ENCODE measurements around the gene CHN1. TPM values are rescaled to one million over a fixed set of nuclear protein-coding genes. Genes with fewer than 3 reads are reported as not detected.
A peak's percentile ranks its signal among the peaks of the same experiment; 100 is the strongest.

The CHN1 gene
- total RNA-seq, 1 donor from 2014 or later, result 7.8 TPM

- H3K4me1 ChIP-seq (ENCODE audit: control insufficient read depth in 3 of 3, insufficient read depth in 3 of 3, low read length in 3 of 3), result peaks cover 8 to 13% (median 9%) of the 10 kb centered on the region in 3 donors
- H3K27me3 ChIP-seq (ENCODE audit: control insufficient read depth in 3 of 3, insufficient read depth in 3 of 3, low read length in 3 of 3), result no peaks in the 10 kb centered on the region
- H3K9me3 ChIP-seq (ENCODE audit: control insufficient read depth in 3 of 3, low read length in 3 of 3), result no peaks in the 10 kb centered on the region
Measured at GRCh38 chr2:174771136-174771535, 234.0 kb downstream of the CHN1 start.

DNA sequence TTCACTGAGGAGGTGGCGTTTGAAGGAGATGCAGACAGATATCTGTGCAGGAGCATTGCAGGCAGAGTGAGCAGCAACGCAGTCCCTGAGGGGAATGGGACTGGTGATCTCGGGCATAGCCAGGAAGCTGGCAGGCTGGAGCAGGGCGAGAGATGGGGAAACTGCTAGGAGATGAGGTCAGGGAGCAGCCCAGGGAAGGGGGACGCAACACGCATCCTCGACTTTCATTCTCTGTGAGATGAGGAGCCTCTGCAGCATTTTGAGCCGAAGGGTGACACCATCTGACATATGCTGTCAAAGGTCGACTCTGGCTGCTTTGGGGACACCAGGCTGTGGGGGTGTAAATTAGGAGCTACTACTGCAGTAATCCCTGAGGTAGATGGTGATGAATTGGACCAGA, 236.6 kb downstream of the CHN1 start:
- no peak overlapping the region for H3K9ac ChIP-seq (ENCODE audit: low read depth in 1 of 3, low read length in 3 of 3)
- H3K4me1 ChIP-seq (ENCODE audit: control insufficient read depth in 3 of 3, insufficient read depth in 3 of 3, low read length in 3 of 3), result peaks cover 19 to 27% (median 19%) of the 10 kb centered on the region in 3 donors
- H3K4me3 ChIP-seq (ENCODE audit: low read length in 3 of 3), result no peak overlapping the region
- H3K27me3 ChIP-seq (ENCODE audit: control insufficient read depth in 3 of 3, insufficient read depth in 3 of 3, low read length in 3 of 3), result no peaks in the 10 kb centered on the region
- no peaks in the 10 kb centered on the region for H3K36me3 ChIP-seq (ENCODE audit: control insufficient read depth in 3 of 3, insufficient read depth in 3 of 3, low read length in 3 of 3)
- H3K27ac ChIP-seq (ENCODE audit: low read depth, low read length), result no peak overlapping the region
- no peaks in the 10 kb centered on the region for H3K9me3 ChIP-seq (ENCODE audit: control insufficient read depth in 3 of 3, low read length in 3 of 3)

More at GRCh38 chr2:174771136-174771535, 234.0 kb downstream of the CHN1 start:
- Histone ChIP-seq H3K4me3 (ENCODE audit: low read length in 3 of 3) (no peak overlapping the region), H3K27ac (ENCODE audit: low read depth, low read length) (no peak overlapping the region), H3K36me3 (ENCODE audit: control insufficient read depth in 3 of 3, insufficient read depth in 3 of 3, low read length in 3 of 3) (no peaks in the 10 kb centered on the region), H3K9ac (ENCODE audit: low read depth in 1 of 3, low read length in 3 of 3) (no peak overlapping the region)

- Histone ChIP-seq H3K4me3 (ENCODE audit: low read length in 3 of 3) (no peak overlapping the region), H3K36me3 (ENCODE audit: control insufficient read depth in 3 of 3, insufficient read depth in 3 of 3, low read length in 3 of 3) (no peaks in the 10 kb centered on the region), H3K4me1 (ENCODE audit: control insufficient read depth in 3 of 3, insufficient read depth in 3 of 3, low read length in 3 of 3) (peaks cover 19 to 33% (median 23%) of the 10 kb centered on the region in 3 donors), H3K27me3 (ENCODE audit: control insufficient read depth in 3 of 3, insufficient read depth in 3 of 3, low read length in 3 of 3) (no peaks in the 10 kb centered on the region), H3K9me3 (ENCODE audit: control insufficient read depth in 3 of 3, low read length in 3 of 3) (no peaks in the 10 kb centered on the region), H3K9ac (ENCODE audit: low read depth in 1 of 3, low read length in 3 of 3) (no peak overlapping the region), H3K27ac (ENCODE audit: low read depth, low read length) (no peak overlapping the region)
Measured at GRCh38 chr2:174766271-174766670, 238.9 kb downstream of the CHN1 start.

GRCh38 chr2:174765576-174765975, 239.6 kb downstream of the CHN1 start:
- Histone ChIP-seq H3K4me1 (ENCODE audit: control insufficient read depth in 3 of 3, insufficient read depth in 3 of 3, low read length in 3 of 3) (peaks cover 21 to 38% (median 23%) of the 10 kb centered on the region in 3 donors), H3K4me3 (ENCODE audit: low read length in 3 of 3) (no peak overlapping the region), H3K27ac (ENCODE audit: low read depth, low read length) (no peak overlapping the region), H3K9ac (ENCODE audit: low read depth in 1 of 3, low read length in 3 of 3) (no peak overlapping the region), H3K27me3 (ENCODE audit: control insufficient read depth in 3 of 3, insufficient read depth in 3 of 3, low read length in 3 of 3) (no peaks in the 10 kb centered on the region), H3K9me3 (ENCODE audit: control insufficient read depth in 3 of 3, low read length in 3 of 3) (no peaks in the 10 kb centered on the region), H3K36me3 (ENCODE audit: control insufficient read depth in 3 of 3, insufficient read depth in 3 of 3, low read length in 3 of 3) (no peaks in the 10 kb centered on the region)

DNA sequence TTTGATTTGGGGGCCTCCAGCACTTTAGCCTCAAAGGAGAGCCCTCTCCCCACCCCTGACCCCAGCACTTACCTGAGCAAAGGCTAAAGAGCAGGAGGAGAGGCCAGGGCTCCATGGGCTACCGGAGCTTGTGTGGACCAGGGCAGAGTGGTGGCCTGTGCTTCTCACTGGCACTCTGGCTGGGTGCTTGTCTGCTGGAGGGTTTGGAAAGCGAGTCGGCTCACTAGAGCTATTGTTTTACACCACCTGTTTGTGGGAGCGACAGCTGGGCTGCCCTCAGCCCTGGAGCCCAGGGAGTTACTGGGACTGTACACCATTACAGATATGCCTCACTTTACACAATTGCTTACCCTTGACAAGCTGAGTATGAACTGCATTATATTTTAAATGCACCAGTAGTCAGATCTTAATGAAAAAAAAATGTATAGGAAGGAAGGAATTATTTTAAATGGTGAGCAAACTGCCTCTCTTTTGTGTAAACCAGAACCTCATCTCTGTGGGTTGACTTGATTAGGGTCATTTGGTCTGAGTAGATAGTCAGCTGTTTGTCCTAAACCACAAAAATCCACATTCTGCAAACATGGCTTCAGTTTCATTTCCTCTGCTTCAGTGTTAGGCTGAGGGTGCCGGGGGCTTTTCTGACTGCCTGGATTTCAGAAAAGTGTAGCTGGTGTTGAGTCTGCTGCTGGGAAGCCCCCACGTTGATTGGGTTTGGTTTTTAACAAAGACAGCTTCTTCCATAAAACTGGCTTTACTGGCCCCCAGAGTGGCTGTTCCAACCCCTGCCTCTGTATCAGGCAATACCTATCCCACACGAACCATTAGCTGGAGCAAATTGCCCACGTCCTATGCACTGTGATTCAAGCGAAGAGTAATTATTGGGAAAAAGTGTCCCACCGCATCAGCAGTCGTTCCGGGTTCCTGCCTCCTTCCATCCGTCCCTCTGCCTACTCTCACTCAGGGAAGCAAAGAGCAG, 240.6 kb downstream of the CHN1 start, which contains the start of gene CHRNA1:
CHRNA1 (minus strand) TSS at position 193 of the 976 bp plus-strand sequence; CDS start at position 115, 78 bp downstream.
- Histone ChIP-seq H3K9ac (ENCODE audit: low read depth in 1 of 3, low read length in 3 of 3) (peak within 1 kb of the TSS; percentile 28 to 46 (median 46)), H3K27ac (ENCODE audit: low read depth, low read length) (peak within 1 kb of the TSS; percentile 67)

DNA sequence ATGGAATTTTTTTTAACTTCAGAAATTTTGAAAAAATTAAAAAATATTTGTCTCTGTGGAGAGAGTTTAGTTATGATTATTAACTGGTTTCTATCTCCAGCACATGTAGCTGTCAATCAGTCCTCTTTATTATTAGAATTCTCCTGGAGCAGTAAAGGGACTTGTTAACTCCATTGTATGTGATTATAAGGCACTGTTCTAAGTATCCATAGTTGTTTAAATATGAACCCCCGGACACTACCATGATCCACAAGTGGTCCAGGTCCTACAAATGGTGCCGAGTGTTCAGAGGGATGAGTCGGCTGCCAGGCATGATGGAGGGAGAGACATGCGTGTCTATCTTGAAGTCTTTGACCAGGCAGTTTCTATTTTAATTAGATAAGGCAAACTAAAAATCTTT, 241.4 kb downstream of the CHN1 start:
- peak overlapping the region; percentile 57 to 60 (median 58) for H3K4me3 ChIP-seq (ENCODE audit: low read length in 3 of 3)

More for the DNA sequence above, 240.6 kb downstream of the CHN1 start, which contains the start of gene CHRNA1:
- Histone ChIP-seq H3K9me3 (ENCODE audit: control insufficient read depth in 3 of 3, low read length in 3 of 3) (no peaks in the 10 kb centered on the region), H3K4me1 (ENCODE audit: control insufficient read depth in 3 of 3, insufficient read depth in 3 of 3, low read length in 3 of 3) (peaks cover 21 to 38% (median 23%) of the 10 kb centered on the region in 3 donors), H3K4me3 (ENCODE audit: low read length in 3 of 3) (peak within 1 kb of the TSS; percentile 57 to 60 (median 58)), H3K36me3 (ENCODE audit: control insufficient read depth in 3 of 3, insufficient read depth in 3 of 3, low read length in 3 of 3) (no peaks in the 10 kb centered on the region), H3K27me3 (ENCODE audit: control insufficient read depth in 3 of 3, insufficient read depth in 3 of 3, low read length in 3 of 3) (no peaks in the 10 kb centered on the region)

DNA sequence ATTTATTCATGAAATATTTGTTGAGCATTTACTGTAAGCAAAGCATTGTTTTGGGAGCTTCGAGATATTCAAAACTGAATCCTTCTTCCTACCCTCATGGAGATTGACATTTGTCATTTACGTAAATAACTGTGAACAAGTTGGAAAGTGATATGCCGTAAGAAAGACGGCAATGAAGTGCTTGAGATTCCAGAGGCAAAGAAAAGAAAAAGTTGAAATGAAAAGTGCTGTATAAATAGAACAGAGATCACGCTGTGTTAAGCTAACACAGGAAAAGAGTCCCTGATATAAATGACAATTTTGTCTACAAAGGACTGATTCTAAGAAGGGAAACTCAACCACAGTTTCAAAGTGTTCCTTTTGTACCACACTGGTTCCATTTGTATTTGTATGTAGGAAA, 242.7 kb downstream of the CHN1 start:
- H3K4me3 ChIP-seq (ENCODE audit: low read length in 3 of 3), result peak overlapping the region in 2 of 3 donors; percentile 41 to 52
- peak overlapping the region; percentile 15 for H3K27ac ChIP-seq (ENCODE audit: low read depth, low read length)
- no peaks in the 10 kb centered on the region for H3K9me3 ChIP-seq (ENCODE audit: control insufficient read depth in 3 of 3, low read length in 3 of 3)
- H3K36me3 ChIP-seq (ENCODE audit: control insufficient read depth in 3 of 3, insufficient read depth in 3 of 3, low read length in 3 of 3), result peaks cover 0 to under 1% (median 0%) of the 10 kb centered on the region in 3 donors
- no peaks in the 10 kb centered on the region for H3K27me3 ChIP-seq (ENCODE audit: control insufficient read depth in 3 of 3, insufficient read depth in 3 of 3, low read length in 3 of 3)
- no peak overlapping the region for H3K9ac ChIP-seq (ENCODE audit: low read depth in 1 of 3, low read length in 3 of 3)
- peaks cover 21 to 38% (median 23%) of the 10 kb centered on the region in 3 donors for H3K4me1 ChIP-seq (ENCODE audit: control insufficient read depth in 3 of 3, insufficient read depth in 3 of 3, low read length in 3 of 3)

More for the DNA sequence above, 241.4 kb downstream of the CHN1 start:
- Histone ChIP-seq H3K9ac (ENCODE audit: low read depth in 1 of 3, low read length in 3 of 3) (peak overlapping the region in 1 of 3 donors; percentile 28), H3K27ac (ENCODE audit: low read depth, low read length) (peak overlapping the region; percentile 67), H3K4me1 (ENCODE audit: control insufficient read depth in 3 of 3, insufficient read depth in 3 of 3, low read length in 3 of 3) (peaks cover 21 to 38% (median 23%) of the 10 kb centered on the region in 3 donors), H3K9me3 (ENCODE audit: control insufficient read depth in 3 of 3, low read length in 3 of 3) (no peaks in the 10 kb centered on the region), H3K27me3 (ENCODE audit: control insufficient read depth in 3 of 3, insufficient read depth in 3 of 3, low read length in 3 of 3) (no peaks in the 10 kb centered on the region), H3K36me3 (ENCODE audit: control insufficient read depth in 3 of 3, insufficient read depth in 3 of 3, low read length in 3 of 3) (no peaks in the 10 kb centered on the region)

DNA sequence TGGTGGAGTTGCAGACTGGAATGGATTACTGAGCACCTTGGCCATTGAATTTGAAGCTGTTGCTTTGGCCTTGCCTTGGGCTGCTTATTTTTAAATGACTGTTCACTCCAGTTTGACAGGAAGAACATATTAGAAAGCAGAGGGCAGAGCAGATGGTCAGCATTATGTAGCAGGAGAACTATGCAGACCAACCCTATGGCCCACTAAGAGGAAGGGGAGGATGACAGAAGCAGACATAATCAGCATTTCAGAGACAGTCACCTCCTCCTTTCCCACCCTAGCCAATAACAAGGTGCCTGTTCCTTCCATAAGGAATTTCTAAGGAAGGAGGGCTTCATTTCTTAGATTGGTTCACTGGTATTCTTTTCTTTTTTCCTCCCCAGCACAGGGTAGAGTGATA, 243.3 kb downstream of the CHN1 start:
- peaks cover 0 to 5% (median 2%) of the 10 kb centered on the region in 3 donors for H3K36me3 ChIP-seq (ENCODE audit: control insufficient read depth in 3 of 3, insufficient read depth in 3 of 3, low read length in 3 of 3)
- H3K4me1 ChIP-seq (ENCODE audit: control insufficient read depth in 3 of 3, insufficient read depth in 3 of 3, low read length in 3 of 3), result peaks cover 21 to 38% (median 23%) of the 10 kb centered on the region in 3 donors
- no peaks in the 10 kb centered on the region for H3K9me3 ChIP-seq (ENCODE audit: control insufficient read depth in 3 of 3, low read length in 3 of 3)
- H3K4me3 ChIP-seq (ENCODE audit: low read length in 3 of 3), result no peak overlapping the region
- no peak overlapping the region for H3K27ac ChIP-seq (ENCODE audit: low read depth, low read length)
- H3K27me3 ChIP-seq (ENCODE audit: control insufficient read depth in 3 of 3, insufficient read depth in 3 of 3, low read length in 3 of 3), result no peaks in the 10 kb centered on the region
- no peak overlapping the region for H3K9ac ChIP-seq (ENCODE audit: low read depth in 1 of 3, low read length in 3 of 3)

- no peaks in the 10 kb centered on the region for H3K9me3 ChIP-seq (ENCODE audit: control insufficient read depth in 3 of 3, low read length in 3 of 3)
- H3K27me3 ChIP-seq (ENCODE audit: control insufficient read depth in 3 of 3, insufficient read depth in 3 of 3, low read length in 3 of 3), result no peaks in the 10 kb centered on the region
- H3K27ac ChIP-seq (ENCODE audit: low read depth, low read length), result no peak overlapping the region
- peaks cover 21 to 36% (median 23%) of the 10 kb centered on the region in 3 donors for H3K4me1 ChIP-seq (ENCODE audit: control insufficient read depth in 3 of 3, insufficient read depth in 3 of 3, low read length in 3 of 3)
- peaks cover 0 to 7% (median 2%) of the 10 kb centered on the region in 3 donors for H3K36me3 ChIP-seq (ENCODE audit: control insufficient read depth in 3 of 3, insufficient read depth in 3 of 3, low read length in 3 of 3)
- no peak overlapping the region for H3K4me3 ChIP-seq (ENCODE audit: low read length in 3 of 3)
- no peak overlapping the region for H3K9ac ChIP-seq (ENCODE audit: low read depth in 1 of 3, low read length in 3 of 3)
Measured at GRCh38 chr2:174760845-174761473, 244.2 kb downstream of the CHN1 start.

All from skeletal muscle tissue (tissue), 4 donors.